Activated CD4-positive, alpha-beta T cell treated with anti-CD3 and anti-CD28 coated beads for 36 hours (primary cell): Measurements from ENCODE around the gene SERINC4. TPM values are rescaled to one million over a fixed set of nuclear protein-coding genes. Genes with fewer than 3 reads are reported as not detected.

ENCODE experiments used
- ATAC-seq: fragments of 200-7000 bp; cut with Tn5 transposase; one replicate; pipeline ENCODE4 v1.10.0; 2021; ENCODE audit warnings: mild to moderate bottlenecking, moderate library complexity
- CTCF ChIA-PET: fragments of 350-600 bp; sonication (Branson Sonifier 250); formaldehyde crosslinking; loops from one replicate; lab custom pipeline; 2021; ENCODE audit warnings: antibody characterized with exemption; lab: Charles Lee
- POLR2A ChIA-PET: fragments of 350-600 bp; sonication (Branson Sonifier 250); formaldehyde crosslinking; loops from one replicate; lab custom pipeline; 2021; ENCODE audit warnings: antibody characterized with exemption, inconsistent platforms; lab: Charles Lee
- DNase-seq: peaks from one replicate; pipeline ENCODE4 v3.0.0-alpha.2; 2020
- H3K27ac Mint-ChIP-seq: one replicate; pipeline ENCODE4 v1.8.0; 2021; ENCODE audit warnings: mixed read lengths
- H3K27me3 Mint-ChIP-seq: one replicate; pipeline ENCODE4 v1.8.0; 2021; ENCODE audit warnings: mixed read lengths
- H3K36me3 Mint-ChIP-seq: one replicate; pipeline ENCODE4 v1.8.0; 2021; ENCODE audit warnings: low read depth, mixed read lengths
- H3K4me1 Mint-ChIP-seq: one replicate; pipeline ENCODE4 v1.8.0; 2021; ENCODE audit warnings: mixed read lengths
- H3K4me3 Mint-ChIP-seq: one replicate; pipeline ENCODE4 v1.8.0; 2021; ENCODE audit warnings: mild to moderate bottlenecking, moderate library complexity, mixed read lengths
- H3K9me3 Mint-ChIP-seq: one replicate; pipeline ENCODE4 v1.8.0; 2021; ENCODE audit warnings: low read depth, mixed read lengths
- intact Hi-C, 2 experiments: fragments of 100-400 bp; cut with DNase I in 1 of 2; cut with micrococcal nuclease in 1 of 2; formaldehyde crosslinking; loops; one replicate each; pipeline versions ENCODE4 v1.14.2 to v1.15.1; 2022 to 2024; cut with DNase I, micrococcal nuclease
- total RNA-seq, 2 experiments: library from RNA; stranded (reverse); gene quantifications; one replicate each; pipeline ENCODE4 v1.2.3, GENCODE V29; 2021

The SERINC4 gene
- total RNA-seq, 2 experiments from 2014 or later, result 0.42 to 0.46 TPM

DNA sequence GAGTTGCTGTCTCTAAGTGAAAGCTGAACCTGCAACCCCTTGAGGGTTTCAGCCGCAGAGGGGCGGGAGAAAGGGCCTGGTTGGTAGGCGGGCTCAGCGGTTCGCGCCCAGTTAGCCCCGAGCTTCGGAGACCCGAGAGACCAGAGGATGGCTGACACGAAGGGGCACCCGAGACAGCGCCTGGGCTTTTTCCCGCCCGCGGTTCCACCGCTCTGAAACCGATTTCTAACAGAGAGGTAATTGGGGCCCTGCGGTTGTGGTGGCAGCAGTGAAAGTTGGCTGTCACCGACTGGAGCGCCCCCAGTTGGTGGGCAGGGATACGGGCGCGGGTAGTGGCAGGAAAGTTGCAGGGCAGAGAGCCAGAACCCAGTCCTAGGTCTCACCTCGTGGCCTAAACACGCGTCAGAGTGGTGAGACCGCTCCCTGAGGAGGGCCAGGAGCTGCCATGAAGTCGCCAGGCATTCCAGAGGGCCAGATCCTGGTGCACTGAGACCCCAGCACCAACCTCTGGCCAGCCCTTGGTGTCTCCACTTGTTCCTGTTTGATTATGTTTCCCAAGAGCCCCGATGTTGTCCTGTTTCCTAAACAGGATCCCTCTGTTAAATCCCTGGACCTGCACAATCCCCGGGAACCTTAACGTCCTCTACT lies 22.6 kb downstream of the SERINC4 start:
- H3K27me3 Mint-ChIP-seq, result no peaks in the 10 kb centered on the region
- CTCF ChIA-PET, result interaction anchor here (0.5 to 1.9 kb wide), 16 partner anchors 8 to 203 kb away, joined by 3 to 11 read pairs (median 4); partner anchors contain the start of genes HYPK, MFAP1, SERF2 and SERINC4
- intact Hi-C loops, result loop anchor here (1.0 to 10.0 kb wide), 9 partner anchors 15 to 592 kb away; partner anchors contain the start of genes PDIA3 (in 2 of the 2), SERF2 (in 2 of the 2), CCNDBP1 (in 1 of the 2) and MAP1A (in 1 of the 2)
- peaks cover 9% of the 10 kb centered on the region for H3K36me3 Mint-ChIP-seq
- ATAC-seq (peak; percentile 84), DNase-seq (peak; percentile 94)
- peak overlapping the region; percentile 92 for H3K27ac Mint-ChIP-seq
- H3K9me3 Mint-ChIP-seq, result no peaks in the 10 kb centered on the region
- POLR2A ChIA-PET, result interaction anchor here (0.6 to 1.7 kb wide), 12 partner anchors 15 to 133 kb away, joined by 3 to 8 read pairs (median 4); partner anchors contain the start of genes HYPK, MFAP1, SERF2 and SERINC4
- peaks cover 19% of the 10 kb centered on the region for H3K4me1 Mint-ChIP-seq
- peak overlapping the region; percentile 78 for H3K4me3 Mint-ChIP-seq

DNA sequence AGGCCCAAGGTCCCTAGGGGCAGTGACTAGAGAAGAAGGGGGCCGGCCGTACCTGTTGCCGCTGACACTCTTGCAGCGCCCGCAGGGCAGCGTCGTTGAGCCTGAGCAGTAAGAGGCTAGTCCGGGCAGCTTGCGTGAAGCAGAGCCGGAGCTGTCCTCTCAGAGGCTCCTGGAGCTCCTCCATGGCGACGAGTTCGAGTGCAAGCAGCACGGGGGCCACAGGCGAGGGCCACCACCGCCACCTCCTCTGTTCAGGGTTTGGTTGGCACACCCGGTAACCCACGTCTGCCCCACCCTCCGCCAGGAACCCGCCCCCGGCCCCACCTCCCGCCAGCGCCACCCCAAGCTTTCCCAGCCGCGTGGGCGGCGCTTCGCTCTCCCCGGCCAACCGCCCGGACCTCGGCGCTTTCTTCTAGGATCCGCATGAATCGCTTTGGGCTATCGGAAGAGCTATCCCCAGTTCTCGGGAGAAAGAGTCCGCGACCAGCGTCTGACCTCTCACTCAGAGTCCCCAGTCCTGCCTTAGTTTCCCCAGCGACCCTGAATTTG lies 23.2 kb downstream of the SERINC4 start, which contains the start of gene ELL3:
Gene ELL3, minus strand, starts transcription at position 249 of the 549 bp plus-strand sequence. Its CDS starts 65 bp downstream, at position 184.
- POLR2A ChIA-PET, result interaction anchor here (0.5 to 1.7 kb wide), 16 partner anchors 14 to 1804 kb away, joined by 3 to 8 read pairs (median 3); partner anchors contain the start of genes EHD4, HYPK, MFAP1 and SERF2
- intact Hi-C loops, result loop anchor here (1.0 to 10.0 kb wide), 9 partner anchors 16 to 591 kb away; partner anchors contain the start of genes PDIA3 (in 2 of the 2), SERF2 (in 2 of the 2), CCNDBP1 (in 1 of the 2) and MAP1A (in 1 of the 2)
- H3K27ac Mint-ChIP-seq, result peak within 1 kb of the TSS; percentile 92
- peaks cover 15% of the 10 kb centered on the region for H3K36me3 Mint-ChIP-seq
- H3K27me3 Mint-ChIP-seq, result no peaks in the 10 kb centered on the region
- ATAC-seq, result peak; percentile 68
- H3K4me1 Mint-ChIP-seq, result peaks cover 19% of the 10 kb centered on the region
- peak within 1 kb of the TSS; percentile 78 for H3K4me3 Mint-ChIP-seq
- peak; percentile 89 for DNase-seq
- no peaks in the 10 kb centered on the region for H3K9me3 Mint-ChIP-seq
- CTCF ChIA-PET, result interaction anchor here (0.5 to 1.9 kb wide), 16 partner anchors 8 to 204 kb away, joined by 3 to 11 read pairs (median 4); partner anchors contain the start of genes HYPK, MFAP1, SERF2 and SERINC4

DNA sequence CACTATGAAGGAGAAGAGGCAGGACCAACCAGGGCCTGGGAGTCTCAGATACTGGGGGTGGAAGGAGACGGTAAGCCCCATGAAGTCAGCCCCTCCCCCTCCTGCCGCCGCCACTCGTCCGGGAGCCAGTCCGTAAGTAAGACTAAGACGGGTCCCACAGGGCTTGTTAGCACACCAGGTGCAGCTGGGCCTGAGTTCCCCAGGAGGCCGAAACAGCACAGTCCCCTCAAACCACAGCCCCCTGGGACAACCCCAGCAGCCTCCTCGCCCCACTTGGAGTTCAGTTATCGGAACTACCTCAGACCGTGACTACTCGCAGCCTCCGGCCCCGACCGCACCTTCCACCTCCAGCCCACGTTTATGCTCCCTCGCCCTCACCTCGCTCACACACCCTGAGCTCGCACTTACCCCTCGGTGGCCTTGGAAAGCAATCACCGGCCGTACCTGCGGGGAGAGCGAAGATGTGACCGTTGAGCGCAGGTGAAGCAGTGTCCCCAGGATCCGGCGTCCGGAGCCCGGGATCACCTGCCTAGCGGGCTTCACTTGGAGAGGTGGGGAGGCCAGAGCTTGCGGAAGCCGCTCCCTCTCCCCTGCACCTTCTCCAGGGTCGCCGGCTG lies 23.8 kb downstream of the SERINC4 start:
- H3K36me3 Mint-ChIP-seq, result peaks cover 19% of the 10 kb centered on the region

GRCh38 chr15:43775411-43775965 lies 24.5 kb downstream of the SERINC4 start:
- ATAC-seq (no peak), DNase-seq (peak; percentile 16)
- ChIA-PET POLR2A (interaction anchor here (0.7 to 1.2 kb wide), 2 partner anchors 29 to 53 kb away, joined by 5 to 10 read pairs; no protein-coding TSS in a partner anchor), CTCF (interaction anchor here (0.6 to 1.0 kb wide), 2 partner anchors 17 to 19 kb away, joined by 3 to 4 read pairs; no protein-coding TSS in a partner anchor)
- no peak overlapping the region for H3K27ac Mint-ChIP-seq
- peaks cover 25% of the 10 kb centered on the region for H3K36me3 Mint-ChIP-seq
- peak overlapping the region; percentile 78 for H3K4me3 Mint-ChIP-seq
- intact Hi-C loops, result loop anchor here in 1 of 2 experiments (10.0 kb wide), 1 partner anchor 261 kb away; the partner anchor contains the start of gene MAP1A
- no peaks in the 10 kb centered on the region for H3K9me3 Mint-ChIP-seq
- H3K4me1 Mint-ChIP-seq, result peaks cover 19% of the 10 kb centered on the region
- no peaks in the 10 kb centered on the region for H3K27me3 Mint-ChIP-seq

More for the DNA sequence above, 23.8 kb downstream of the SERINC4 start:
- H3K4me1 Mint-ChIP-seq, result peaks cover 19% of the 10 kb centered on the region
- ChIA-PET POLR2A (interaction anchor here (0.5 to 1.7 kb wide), 11 partner anchors 15 to 1804 kb away, joined by 3 to 8 read pairs (median 4); partner anchors contain the start of genes EHD4, HYPK, MFAP1 and SERF2), CTCF (interaction anchor here (0.8 to 1.9 kb wide), 11 partner anchors 10 to 52 kb away, joined by 3 to 11 read pairs (median 6); partner anchors contain the start of genes HYPK, MFAP1, SERF2 and SERINC4)
- DNase-seq (peak; percentile 58), ATAC-seq (peak; percentile 14)
- intact Hi-C loops, result loop anchor here in 1 of 2 experiments (2.0 to 10.0 kb wide), 2 partner anchors 29 to 261 kb away; partner anchors contain the start of genes MAP1A and PDIA3
- no peaks in the 10 kb centered on the region for H3K9me3 Mint-ChIP-seq
- H3K4me3 Mint-ChIP-seq, result peak overlapping the region; percentile 78
- H3K27me3 Mint-ChIP-seq, result no peaks in the 10 kb centered on the region
- H3K27ac Mint-ChIP-seq, result peak overlapping the region; percentile 92

GRCh38 chr15:43774062-43774461 lies 26.0 kb downstream of the SERINC4 start:
- Mint-ChIP-seq H3K4me3 (no peak overlapping the region), H3K27me3 (no peaks in the 10 kb centered on the region), H3K36me3 (peaks cover 39% of the 10 kb centered on the region), H3K9me3 (no peaks in the 10 kb centered on the region), H3K4me1 (peaks cover 17% of the 10 kb centered on the region), H3K27ac (peak overlapping the region; percentile 21)
- ATAC-seq, result no peak
- POLR2A ChIA-PET, result interaction anchor here (1.2 kb wide), 2 partner anchors 28 to 54 kb away, joined by 4 to 10 read pairs; no protein-coding TSS in a partner anchor
- DNase-seq, result no peak
- CTCF ChIA-PET, result no interaction called here
- intact Hi-C loops, result loop anchor here in 1 of 2 experiments (10.0 kb wide), 1 partner anchor 259 kb away; the partner anchor contains the start of gene MAP1A

- DNase-seq (no peak), ATAC-seq (no peak)
- ChIA-PET POLR2A (no interaction called here), CTCF (interaction anchor here (0.7 to 2.0 kb wide), 3 partner anchors 8 to 26 kb away, joined by 4 to 8 read pairs (median 4); no protein-coding TSS in a partner anchor)
- H3K4me3 Mint-ChIP-seq, result no peak overlapping the region
- H3K27ac Mint-ChIP-seq, result no peak overlapping the region
- no peaks in the 10 kb centered on the region for H3K9me3 Mint-ChIP-seq
- H3K36me3 Mint-ChIP-seq, result peaks cover 51% of the 10 kb centered on the region
- intact Hi-C loops, result loop anchor here in 1 of 2 experiments (10.0 kb wide), 1 partner anchor 258 kb away; the partner anchor contains the start of gene MAP1A
- H3K27me3 Mint-ChIP-seq, result no peaks in the 10 kb centered on the region
- H3K4me1 Mint-ChIP-seq, result peaks cover 8% of the 10 kb centered on the region
Observed at GRCh38 chr15:43772624-43773023, 27.4 kb downstream of the SERINC4 start.

DNA sequence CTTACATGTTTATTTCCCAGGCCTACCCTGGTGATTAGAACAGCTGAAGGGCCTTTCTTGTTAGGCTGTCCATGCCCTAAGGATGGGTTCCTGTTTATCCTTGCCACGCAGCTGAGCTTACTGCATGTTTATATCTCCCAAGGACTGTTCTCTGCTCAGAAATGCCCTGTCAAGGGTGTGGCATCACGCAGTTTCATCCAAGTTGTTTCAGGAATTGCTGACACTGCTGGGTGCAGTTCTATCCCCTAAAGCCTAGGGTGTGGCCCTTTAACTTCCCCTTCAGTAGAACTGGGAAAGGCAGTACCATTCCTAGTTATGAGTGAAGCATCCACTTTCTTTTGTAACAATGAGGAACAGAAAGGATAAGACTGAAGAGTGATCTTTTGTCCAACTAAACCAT lies 28.2 kb downstream of the SERINC4 start:
- Mint-ChIP-seq H3K4me3 (no peak overlapping the region), H3K4me1 (peaks cover 4% of the 10 kb centered on the region), H3K27me3 (no peaks in the 10 kb centered on the region), H3K27ac (peak overlapping the region; percentile 51), H3K9me3 (no peaks in the 10 kb centered on the region), H3K36me3 (peaks cover 53% of the 10 kb centered on the region)
- intact Hi-C loops, result loop anchor here in 1 of 2 experiments (10.0 kb wide), 1 partner anchor 257 kb away; the partner anchor contains the start of gene MAP1A
- ATAC-seq (no peak), DNase-seq (no peak)
- ChIA-PET POLR2A (no interaction called here), CTCF (interaction anchor here (0.6 to 2.0 kb wide), 3 partner anchors 15 to 330 kb away, joined by 3 to 8 read pairs (median 4); no protein-coding TSS in a partner anchor)

DNA sequence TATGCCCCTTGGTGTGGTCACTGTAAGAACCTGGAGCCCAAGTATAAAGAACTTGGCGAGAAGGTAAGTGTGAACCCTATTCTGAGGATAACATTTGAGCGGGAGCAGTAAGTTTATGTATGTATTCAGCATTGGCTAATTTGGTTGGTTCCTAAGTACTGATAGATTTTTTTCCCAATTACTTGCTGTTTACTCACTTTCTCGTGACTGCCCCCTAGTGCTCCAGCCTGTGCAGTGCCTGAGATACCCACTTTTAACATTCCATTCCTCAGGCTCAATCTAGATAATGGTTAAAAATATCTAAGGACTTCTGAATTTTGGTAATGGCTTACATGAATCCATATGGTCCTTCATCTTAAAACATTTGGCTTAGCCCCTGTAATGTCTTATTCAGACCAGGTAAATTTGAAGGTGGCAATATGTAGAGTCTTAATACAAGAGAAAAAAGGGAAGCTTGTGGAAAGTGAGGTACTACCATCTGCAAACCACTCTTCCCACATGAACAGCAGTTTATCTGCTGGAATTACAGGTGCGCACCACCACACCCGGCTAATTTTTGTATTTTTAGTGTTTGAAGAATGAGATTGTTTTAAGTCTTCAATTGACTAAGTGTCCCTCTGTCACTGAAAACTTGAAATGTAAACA lies 30.3 kb downstream of the SERINC4 start:
- Mint-ChIP-seq H3K4me3 (no peak overlapping the region), H3K27me3 (no peaks in the 10 kb centered on the region), H3K27ac (peak overlapping the region; percentile 21), H3K4me1 (no peaks in the 10 kb centered on the region), H3K9me3 (no peaks in the 10 kb centered on the region), H3K36me3 (peaks cover 64% of the 10 kb centered on the region)
- ChIA-PET POLR2A (no interaction called here), CTCF (interaction anchor here (0.6 to 1.9 kb wide), 16 partner anchors 7 to 146 kb away, joined by 3 to 8 read pairs (median 4); partner anchors contain the start of genes ELL3, HYPK and MFAP1)
- intact Hi-C loops, result loop anchor here (2.0 to 10.0 kb wide), 2 partner anchors 19 to 255 kb away; partner anchors contain the start of gene MAP1A (in 1 of the 2)
- peak; percentile 79 for DNase-seq
- ATAC-seq, result peak; percentile 81

DNA sequence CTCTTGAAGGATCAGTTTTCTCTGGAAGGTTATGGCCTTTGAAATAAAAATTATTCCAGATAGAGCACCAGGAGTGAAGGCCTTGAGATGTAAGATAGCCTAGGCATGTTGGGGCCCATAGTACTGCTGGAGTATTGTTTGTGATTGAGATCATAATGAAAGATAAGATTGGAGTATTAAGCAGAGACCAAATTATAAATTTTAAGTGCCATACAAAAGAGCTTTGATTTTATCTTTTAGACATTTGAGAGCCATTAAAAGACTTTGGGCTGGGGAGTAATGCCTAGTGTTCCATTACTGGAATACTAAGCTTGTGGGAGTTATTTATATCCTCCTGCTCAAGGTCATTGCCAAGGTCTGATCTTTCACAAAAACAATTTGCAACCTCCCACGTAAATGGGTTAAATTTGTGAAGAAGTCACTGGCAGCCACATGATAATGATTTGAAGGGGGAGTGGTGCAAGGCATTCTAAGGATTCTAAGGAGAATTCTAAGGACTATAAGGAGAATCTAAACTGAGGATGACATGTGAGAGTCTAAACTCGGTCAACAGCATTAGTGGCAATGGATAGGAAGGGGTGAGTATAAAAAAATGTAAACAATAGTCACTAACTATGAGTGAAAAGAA lies 36.1 kb downstream of the SERINC4 start:
- peak overlapping the region; percentile 56 for H3K27ac Mint-ChIP-seq
- ATAC-seq (no peak), DNase-seq (no peak)
- no peak overlapping the region for H3K4me3 Mint-ChIP-seq
- peaks cover 55% of the 10 kb centered on the region for H3K36me3 Mint-ChIP-seq
- H3K27me3 Mint-ChIP-seq, result no peaks in the 10 kb centered on the region
- intact Hi-C loops, result no loop called here
- no peaks in the 10 kb centered on the region for H3K9me3 Mint-ChIP-seq
- ChIA-PET POLR2A (interaction anchor here (1.3 kb wide), 1 partner anchor 10 kb away, joined by 3 read pairs; no protein-coding TSS in a partner anchor), CTCF (no interaction called here)
- no peaks in the 10 kb centered on the region for H3K4me1 Mint-ChIP-seq
